ENCODE measurements around the gene TRIM54. TPM values are rescaled to one million over a fixed set of nuclear protein-coding genes. Genes with fewer than 3 reads are reported as not detected.

The TRIM54 gene
- total RNA-seq, 1 donor from 2014 or later: 285 TPM

DNA sequence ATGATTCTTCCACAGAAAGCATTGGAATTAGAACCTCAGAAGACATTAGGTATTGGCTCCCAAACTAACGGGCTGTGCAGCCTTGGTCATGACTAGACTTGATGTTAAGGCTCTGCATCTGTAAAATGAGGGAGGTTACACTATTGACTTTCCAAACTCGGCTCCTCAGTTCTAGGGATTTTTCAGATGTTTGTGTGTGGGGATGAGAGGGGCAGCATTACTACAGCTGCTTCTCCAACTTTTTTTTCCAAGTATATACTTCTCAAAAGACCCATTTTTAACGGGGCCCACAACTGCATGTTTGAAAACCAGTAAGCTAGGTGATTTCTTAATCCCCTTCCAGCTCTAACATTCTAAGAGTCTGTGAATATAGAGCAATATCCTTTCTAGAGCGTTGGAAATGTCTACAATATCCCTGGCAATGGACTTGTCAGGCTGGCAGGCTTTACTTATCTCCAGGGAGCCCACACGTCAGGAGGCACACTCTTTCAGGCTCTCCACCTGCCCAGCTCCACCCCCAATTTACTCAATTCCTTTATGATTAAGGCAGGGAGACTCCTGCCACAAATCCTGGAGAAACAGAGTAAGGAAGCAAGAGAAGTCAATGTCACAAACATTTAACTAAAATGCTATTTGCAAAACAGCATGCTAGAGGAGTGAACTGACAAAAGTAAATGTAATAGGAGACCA, 41.5 kb downstream of the TRIM54 start:
- Histone ChIP-seq H3K9me3 (replicated peaks) (no peaks in the 10 kb centered on the region), H3K4me3 (peak overlapping the region; percentile 87), H3K36me3 (peaks cover 34% of the 10 kb centered on the region), H3K27me3 (ENCODE audit: low read depth) (no peaks in the 10 kb centered on the region), H3K4me1 (peaks cover 43% of the 10 kb centered on the region), H3K27ac (replicated peaks) (peak overlapping the region; percentile 96)
- intact Hi-C loops (cut with micrococcal nuclease): no loop called here
- no peak for DNase-seq
- TF ChIP-seq, protein P1, sequence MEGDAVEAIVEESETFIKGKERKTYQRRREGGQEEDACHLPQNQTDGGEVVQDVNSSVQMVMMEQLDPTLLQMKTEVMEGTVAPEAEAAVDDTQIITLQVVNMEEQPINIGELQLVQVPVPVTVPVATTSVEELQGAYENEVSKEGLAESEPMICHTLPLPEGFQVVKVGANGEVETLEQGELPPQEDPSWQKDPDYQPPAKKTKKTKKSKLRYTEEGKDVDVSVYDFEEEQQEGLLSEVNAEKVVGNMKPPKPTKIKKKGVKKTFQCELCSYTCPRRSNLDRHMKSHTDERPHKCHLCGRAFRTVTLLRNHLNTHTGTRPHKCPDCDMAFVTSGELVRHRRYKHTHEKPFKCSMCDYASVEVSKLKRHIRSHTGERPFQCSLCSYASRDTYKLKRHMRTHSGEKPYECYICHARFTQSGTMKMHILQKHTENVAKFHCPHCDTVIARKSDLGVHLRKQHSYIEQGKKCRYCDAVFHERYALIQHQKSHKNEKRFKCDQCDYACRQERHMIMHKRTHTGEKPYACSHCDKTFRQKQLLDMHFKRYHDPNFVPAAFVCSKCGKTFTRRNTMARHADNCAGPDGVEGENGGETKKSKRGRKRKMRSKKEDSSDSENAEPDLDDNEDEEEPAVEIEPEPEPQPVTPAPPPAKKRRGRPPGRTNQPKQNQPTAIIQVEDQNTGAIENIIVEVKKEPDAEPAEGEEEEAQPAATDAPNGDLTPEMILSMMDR (IDR thresholded peaks at IDR 0.05; ENCODE audit: borderline replicate concordance): no peak

DNA sequence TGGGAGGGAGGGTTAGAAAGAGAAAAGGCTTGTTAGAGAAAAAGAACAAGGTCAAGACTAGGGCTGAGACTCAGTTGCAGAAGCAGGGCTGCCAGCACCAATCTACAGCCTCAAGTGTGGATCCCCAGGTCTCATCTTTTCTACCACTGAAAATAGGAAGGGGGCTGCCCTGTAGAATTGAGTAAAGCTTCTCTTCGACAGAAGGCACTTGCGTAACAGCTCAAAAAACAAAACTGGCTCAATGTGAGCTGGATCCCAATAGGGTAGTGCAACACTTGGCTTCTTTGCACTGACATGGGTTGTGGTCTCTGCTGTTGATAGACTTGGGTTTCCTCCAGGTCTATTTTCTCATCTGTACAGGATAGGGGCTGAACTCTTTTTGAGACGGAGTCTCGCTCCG, 42.5 kb downstream of the TRIM54 start:
- Histone ChIP-seq H3K27me3 (ENCODE audit: low read depth) (no peaks in the 10 kb centered on the region), H3K4me3 (no peak overlapping the region), H3K4me1 (peaks cover 43% of the 10 kb centered on the region), H3K27ac (replicated peaks) (peak overlapping the region; percentile 96), H3K9me3 (replicated peaks) (no peaks in the 10 kb centered on the region), H3K36me3 (peaks cover 44% of the 10 kb centered on the region)
- no peak for DNase-seq
- intact Hi-C loops (cut with micrococcal nuclease): no loop called here
- TF ChIP-seq, protein P1 (IDR thresholded peaks at IDR 0.05; ENCODE audit: borderline replicate concordance): no peak

- Histone ChIP-seq H3K27ac (replicated peaks) (no peak overlapping the region), H3K36me3 (peaks cover 99% of the 10 kb centered on the region), H3K27me3 (ENCODE audit: low read depth) (no peaks in the 10 kb centered on the region), H3K4me3 (no peak overlapping the region), H3K9me3 (replicated peaks) (no peaks in the 10 kb centered on the region), H3K4me1 (no peaks in the 10 kb centered on the region)
- DNase-seq: no peak
- intact Hi-C loops (cut with micrococcal nuclease): no loop called here
- TF ChIP-seq, protein P1 (IDR thresholded peaks at IDR 0.05; ENCODE audit: borderline replicate concordance): no peak
These were observed 53.1 kb downstream of the TRIM54 start for GRCh38 chr2:27335311-27335710.

DNA sequence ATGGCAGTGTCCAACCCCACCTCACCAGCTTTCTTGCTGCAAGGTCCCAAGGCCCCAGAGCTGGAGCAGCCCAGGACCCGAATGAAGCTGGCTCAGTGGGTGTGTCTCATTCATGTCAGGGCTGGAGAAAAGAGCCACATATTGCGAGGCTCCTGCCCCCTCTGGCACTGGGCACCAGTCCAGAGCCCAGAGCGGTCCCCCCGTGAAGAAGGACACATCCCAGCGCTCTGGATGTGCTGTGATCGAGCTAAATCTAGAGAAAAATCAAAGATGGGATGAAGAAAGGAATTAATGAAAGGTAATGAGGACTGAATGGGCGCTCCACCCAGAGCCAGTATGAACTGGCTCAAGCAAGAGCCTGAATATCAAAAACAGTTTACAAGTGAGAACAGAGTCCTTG, 53.9 kb downstream of the TRIM54 start:
- H3K27ac ChIP-seq (replicated peaks): no peak overlapping the region
- TF ChIP-seq, protein P1 (IDR thresholded peaks at IDR 0.05; ENCODE audit: borderline replicate concordance): no peak
- H3K27me3 ChIP-seq (ENCODE audit: low read depth): no peaks in the 10 kb centered on the region
- peaks cover 99% of the 10 kb centered on the region for H3K36me3 ChIP-seq
- no peaks in the 10 kb centered on the region for H3K9me3 ChIP-seq (replicated peaks)
- H3K4me3 ChIP-seq: no peak overlapping the region
- intact Hi-C loops (cut with micrococcal nuclease): no loop called here
- H3K4me1 ChIP-seq: no peaks in the 10 kb centered on the region
- DNase-seq: no peak

DNA sequence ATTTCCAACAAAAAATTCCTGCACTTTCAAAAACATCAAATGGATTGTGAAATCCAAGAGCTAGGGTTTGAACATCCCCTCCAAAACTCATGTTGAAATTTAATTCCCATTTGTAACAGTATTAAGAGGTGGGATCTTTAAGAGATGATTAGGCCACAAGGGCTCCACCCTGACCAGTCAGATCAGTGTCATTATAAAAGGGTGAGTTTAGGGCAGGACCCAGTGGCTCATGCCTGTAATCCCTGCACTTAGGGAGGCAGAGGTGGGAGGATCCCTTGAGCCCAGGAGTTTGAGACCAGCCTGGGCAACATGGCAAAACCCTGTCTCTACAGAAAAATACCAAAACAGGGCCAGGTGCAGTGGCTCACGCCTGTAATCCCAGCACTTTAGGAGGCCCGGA, 65.4 kb downstream of the TRIM54 start:
- intact Hi-C loops (cut with micrococcal nuclease): no loop called here
- DNase-seq: no peak
- no peaks in the 10 kb centered on the region for H3K27me3 ChIP-seq (ENCODE audit: low read depth)

More for the DNA sequence above, 65.4 kb downstream of the TRIM54 start:
- Histone ChIP-seq H3K9me3 (replicated peaks) (no peaks in the 10 kb centered on the region), H3K36me3 (peaks cover 15% of the 10 kb centered on the region), H3K4me3 (no peak overlapping the region), H3K27ac (replicated peaks) (no peak overlapping the region), H3K4me1 (no peaks in the 10 kb centered on the region)
- TF ChIP-seq, protein P1 (IDR thresholded peaks at IDR 0.05; ENCODE audit: borderline replicate concordance): no peak

Measured in left ventricle myocardium inferior (tissue), 1 donor.